Ascending aorta (tissue), 2 donors: ENCODE results near the gene MYH15. TPM values are rescaled to one million over a fixed set of nuclear protein-coding genes. Genes with fewer than 3 reads are reported as not detected.

ENCODE experiments used
- DNase-seq, 2 donors: peaks; one replicate each; pipeline ENCODE4 v3.0.0-alpha.2; 2019; ENCODE audit warnings: low spot score in 2 of 2
- H3K27ac ChIP-seq, 2 donors: fragments of 200-600 bp; sonication (generic); one replicate each; pipeline ENCODE4 v1.5.1; 2016 to 2017; ENCODE audit warnings: mild to moderate bottlenecking in 1 of 2
- H3K27me3 ChIP-seq: fragments of 200-600 bp; sonication (generic); one replicate; pipeline ENCODE4 v1.5.1; 2017
- H3K36me3 ChIP-seq, 2 donors: fragments of 200-600 bp; sonication (generic); one replicate each; pipeline ENCODE4 v1.5.1; 2016
- H3K4me1 ChIP-seq, 2 donors: fragments of 200-600 bp; sonication (generic); one replicate each; pipeline ENCODE4 v1.5.1; 2016 to 2017; ENCODE audit warnings: mild to moderate bottlenecking in 1 of 2
- H3K4me3 ChIP-seq, 2 donors: fragments of 200-600 bp; sonication (generic); one replicate each; pipeline ENCODE4 v1.5.1; 2016 to 2017; ENCODE audit warnings: mild to moderate bottlenecking in 1 of 2
- H3K9me3 ChIP-seq, 2 donors: fragments of 200-600 bp; sonication (generic); one replicate each; pipeline ENCODE4 v1.5.1; 2016
- CTCF ChIP-seq, 3 experiments: fragments of 200-600 bp in 2 of 3; fragments of 450-650 bp in 1 of 3; sonication (generic) in 2 of 3; IDR thresholded peaks; one replicate each; pipeline ENCODE4 v1.5.1; 2016 to 2019; ENCODE audit warnings: antibody characterized with exemption in 3 of 3, mild to moderate bottlenecking in 1 of 3, moderate library complexity in 1 of 3
- intact Hi-C: fragments of 100-400 bp; cut with DNase I; formaldehyde crosslinking; loops from one replicate; pipeline ENCODE4 v1.15.1; 2023
- total RNA-seq: library from RNA; depleted of rRNA; stranded (reverse); fragments of >200 nt; gene quantifications from one replicate; pipeline ENCODE4 v1.1.0, GENCODE V29; 2016

Gene MYH15
- total RNA-seq, 1 donor from 2014 or later, result not detected

GRCh38 chr3:108437439-108437838, 73.0 kb downstream of the MYH15 start:
- no peak for DNase-seq
- H3K4me1 ChIP-seq, result no peaks in the 10 kb centered on the region
- no peaks in the 10 kb centered on the region for H3K27me3 ChIP-seq
- no peaks in the 10 kb centered on the region for H3K9me3 ChIP-seq
- intact Hi-C loops, result no loop called here
- TF ChIP-seq CTCF (IDR thresholded peaks at IDR 0.05), result no peak
- no peaks in the 10 kb centered on the region for H3K36me3 ChIP-seq
- H3K27ac ChIP-seq, result no peak overlapping the region
- no peak overlapping the region for H3K4me3 ChIP-seq

GRCh38 chr3:108433928-108434327, 76.5 kb downstream of the MYH15 start:
- H3K4me3 ChIP-seq, result no peak overlapping the region
- DNase-seq, result no peak
- no peak overlapping the region for H3K27ac ChIP-seq
- no peaks in the 10 kb centered on the region for H3K27me3 ChIP-seq
- no peak for TF ChIP-seq CTCF (IDR thresholded peaks at IDR 0.05)
- H3K9me3 ChIP-seq, result no peaks in the 10 kb centered on the region
- intact Hi-C loops, result no loop called here
- no peaks in the 10 kb centered on the region for H3K36me3 ChIP-seq
- H3K4me1 ChIP-seq, result no peaks in the 10 kb centered on the region

GRCh38 chr3:108432431-108432830, 78.0 kb downstream of the MYH15 start:
- intact Hi-C loops, result no loop called here
- no peaks in the 10 kb centered on the region for H3K27me3 ChIP-seq
- no peaks in the 10 kb centered on the region for H3K4me1 ChIP-seq
- DNase-seq, result no peak
- no peaks in the 10 kb centered on the region for H3K36me3 ChIP-seq
- no peak overlapping the region for H3K27ac ChIP-seq
- no peak for TF ChIP-seq CTCF (IDR thresholded peaks at IDR 0.05)
- no peak overlapping the region for H3K4me3 ChIP-seq
- H3K9me3 ChIP-seq, result no peaks in the 10 kb centered on the region

- TF ChIP-seq CTCF (IDR thresholded peaks at IDR 0.05), result no peak
- H3K27ac ChIP-seq, result no peak overlapping the region
- intact Hi-C loops, result no loop called here
- no peaks in the 10 kb centered on the region for H3K27me3 ChIP-seq
- no peak overlapping the region for H3K4me3 ChIP-seq
- no peaks in the 10 kb centered on the region for H3K4me1 ChIP-seq
- H3K36me3 ChIP-seq, result no peaks in the 10 kb centered on the region
- H3K9me3 ChIP-seq, result no peaks in the 10 kb centered on the region
- no peak for DNase-seq
These were observed 79.9 kb downstream of the MYH15 start for GRCh38 chr3:108430540-108430939.

- no peaks in the 10 kb centered on the region for H3K4me1 ChIP-seq
- H3K36me3 ChIP-seq, result no peaks in the 10 kb centered on the region
- no peaks in the 10 kb centered on the region for H3K9me3 ChIP-seq
- no peak for TF ChIP-seq CTCF (IDR thresholded peaks at IDR 0.05)
- no peaks in the 10 kb centered on the region for H3K27me3 ChIP-seq
- DNase-seq, result no peak
- H3K27ac ChIP-seq, result no peak overlapping the region
- H3K4me3 ChIP-seq, result no peak overlapping the region
- intact Hi-C loops, result no loop called here
These were observed 81.8 kb downstream of the MYH15 start for GRCh38 chr3:108428586-108428985.

GRCh38 chr3:108420926-108421325, 89.5 kb downstream of the MYH15 start:
- no peak for DNase-seq
- no peak for TF ChIP-seq CTCF (IDR thresholded peaks at IDR 0.05)

More at GRCh38 chr3:108420926-108421325, 89.5 kb downstream of the MYH15 start:
- Histone ChIP-seq H3K36me3 (no peaks in the 10 kb centered on the region), H3K27me3 (no peaks in the 10 kb centered on the region), H3K4me1 (no peaks in the 10 kb centered on the region), H3K9me3 (no peaks in the 10 kb centered on the region), H3K4me3 (no peak overlapping the region), H3K27ac (no peak overlapping the region)
- intact Hi-C loops, result no loop called here
